Stimulated activated CD8-positive, alpha-beta memory T cell treated with anti-CD3 and anti-CD28 coated beads, Interleukin-15, amount 100 ng/mL, for 24 hours (primary cell): ENCODE measurements around the gene OLIG2.

Source experiments
- DNase-seq: peaks from one replicate; pipeline ENCODE4 v3.0.0-alpha.2; 2020; ENCODE audit warnings: low read depth

OLIG2 gene

DNA sequence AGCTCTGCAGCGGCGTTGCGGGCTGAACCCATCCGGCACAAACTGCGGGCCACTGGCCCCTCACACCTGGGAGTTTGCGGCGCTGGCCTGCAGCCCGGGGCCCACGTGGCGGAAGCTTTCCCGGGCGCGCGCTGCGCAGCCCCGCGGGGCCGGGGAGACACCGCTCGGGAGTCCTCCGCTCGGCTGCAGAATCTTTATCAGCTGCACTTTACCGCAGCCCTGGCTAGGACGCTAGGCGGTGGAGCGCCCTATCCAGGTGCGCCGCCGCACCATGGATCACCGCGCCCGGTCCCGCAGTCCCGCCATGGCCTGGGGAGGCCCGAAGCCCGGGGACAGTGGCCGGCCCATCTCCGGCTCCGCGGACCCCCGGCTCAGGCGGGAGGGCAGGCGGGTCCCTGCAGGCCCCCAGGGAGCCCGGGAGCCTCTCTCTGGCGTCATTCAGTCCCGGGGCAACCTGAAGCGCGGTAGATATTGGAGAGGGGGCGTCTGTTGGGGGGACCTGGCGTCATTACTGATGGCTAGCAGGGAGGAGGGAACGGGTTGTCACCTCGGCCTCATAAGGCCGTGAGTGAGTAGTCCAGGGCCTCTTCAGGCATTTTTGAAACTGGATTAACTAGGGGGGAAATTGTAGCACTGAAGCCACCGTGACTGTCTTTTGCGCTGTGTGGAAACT lies 5.7 kb upstream of the OLIG2 start:
- DNase-seq: no peak

- no peak for DNase-seq
These were observed 5.1 kb upstream of the OLIG2 start for GRCh38 chr21:33020558-33021100.

DNA sequence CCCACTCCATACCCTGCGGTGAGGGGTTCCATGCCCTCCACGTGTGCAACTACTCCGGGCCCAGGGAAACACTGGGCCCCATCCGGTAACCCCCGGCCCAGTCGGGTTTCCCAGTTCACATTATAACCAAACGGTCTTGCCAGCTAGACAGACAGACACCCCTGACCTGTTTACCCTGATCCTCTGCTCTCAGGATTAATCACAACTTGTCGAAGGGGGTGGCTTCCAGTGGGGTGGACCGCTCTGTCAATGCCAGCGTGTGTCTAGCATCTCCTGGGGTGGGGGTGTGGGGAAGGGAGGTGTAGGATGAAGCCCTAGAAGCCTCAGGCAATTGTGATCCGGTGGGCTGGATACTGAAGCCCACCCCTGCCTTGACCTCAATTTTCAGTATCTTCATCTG lies 4.6 kb upstream of the OLIG2 start:
- no peak for DNase-seq

DNA sequence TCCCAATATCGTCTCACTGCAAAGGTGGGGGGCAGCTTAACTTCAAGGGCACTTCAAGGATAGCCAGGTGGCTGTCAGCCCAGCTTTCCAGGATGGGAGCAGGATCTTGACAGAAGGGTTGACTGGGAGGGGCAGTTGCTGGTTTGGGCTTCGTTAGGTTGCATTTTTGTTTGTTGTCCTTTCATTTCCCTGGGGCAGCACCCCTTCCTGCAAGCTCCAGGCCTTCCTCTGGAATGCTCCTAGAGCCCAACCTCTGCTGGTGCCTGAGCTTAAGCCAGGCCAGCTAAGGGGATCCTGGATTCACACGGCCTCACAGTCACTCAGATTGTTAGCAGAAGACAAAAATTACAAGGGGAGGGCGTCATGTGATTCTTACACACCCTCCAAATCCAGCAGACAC lies 4.1 kb upstream of the OLIG2 start:
- DNase-seq: no peak

DNA sequence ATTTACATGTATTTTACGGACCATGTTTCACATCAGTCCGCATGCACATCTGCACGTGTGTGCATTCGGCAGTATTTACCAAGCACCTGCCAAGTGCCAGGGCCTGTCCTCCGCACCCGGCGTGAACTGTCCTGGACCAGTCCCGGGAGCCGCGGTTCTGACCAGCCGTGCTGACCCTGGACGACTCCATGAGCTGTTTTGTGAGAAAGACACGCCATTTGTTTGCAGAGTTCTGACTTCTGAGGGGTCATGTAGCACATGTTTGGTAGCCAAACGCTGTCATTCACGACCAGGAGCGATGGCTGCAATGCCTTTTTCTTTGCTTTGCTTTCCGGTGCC lies 3.3 kb upstream of the OLIG2 start:
- DNase-seq: no peak

DNA sequence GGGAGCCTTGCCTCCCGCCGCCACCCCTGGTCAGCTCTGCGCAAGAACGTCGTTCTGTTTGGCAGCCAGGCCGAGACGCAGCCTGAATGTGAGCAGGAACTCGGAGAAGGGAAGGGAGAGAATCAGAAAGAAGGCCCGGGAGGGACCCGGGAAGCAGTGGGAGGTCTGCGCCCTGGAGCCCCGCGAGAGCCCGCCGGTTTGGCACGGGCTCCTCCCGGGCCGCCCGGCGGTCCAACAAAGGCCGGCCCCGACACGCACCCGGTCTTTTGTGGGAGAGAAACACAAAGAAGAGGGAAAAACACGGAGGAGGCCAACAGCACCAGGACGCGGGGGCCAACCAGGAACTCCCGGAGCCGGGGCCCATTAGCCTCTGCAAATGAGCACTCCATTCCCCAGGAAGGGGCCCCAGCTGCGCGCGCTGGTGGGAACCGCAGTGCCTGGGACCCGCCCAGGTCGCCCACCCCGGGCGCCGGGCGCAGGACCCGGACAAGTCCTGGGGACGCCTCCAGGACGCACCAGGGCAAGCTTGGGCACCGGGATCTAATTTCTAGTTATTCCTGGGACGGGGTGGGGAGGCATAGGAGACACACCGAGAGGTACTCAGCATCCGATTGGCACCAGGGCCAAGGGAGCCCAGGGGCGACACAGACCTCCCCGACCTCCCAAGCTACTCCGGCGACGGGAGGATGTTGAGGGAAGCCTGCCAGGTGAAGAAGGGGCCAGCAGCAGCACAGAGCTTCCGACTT lies 2.7 kb upstream of the OLIG2 start:
- no peak for DNase-seq

- no peak for DNase-seq
These were observed 2.0 kb upstream of the OLIG2 start for GRCh38 chr21:33023574-33024200.

GRCh38 chr21:33024201-33025103 lies 1.3 kb upstream of the OLIG2 start:
- DNase-seq: no peak

DNA sequence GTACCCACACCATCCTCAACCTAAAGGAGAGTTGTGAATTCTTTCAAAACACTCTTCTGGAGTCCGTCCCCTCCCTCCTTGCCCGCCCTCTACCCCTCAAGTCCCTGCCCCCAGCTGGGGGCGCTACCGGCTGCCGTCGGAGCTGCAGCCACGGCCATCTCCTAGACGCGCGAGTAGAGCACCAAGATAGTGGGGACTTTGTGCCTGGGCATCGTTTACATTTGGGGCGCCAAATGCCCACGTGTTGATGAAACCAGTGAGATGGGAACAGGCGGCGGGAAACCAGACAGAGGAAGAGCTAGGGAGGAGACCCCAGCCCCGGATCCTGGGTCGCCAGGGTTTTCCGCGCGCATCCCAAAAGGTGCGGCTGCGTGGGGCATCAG lies 638 bp upstream of the OLIG2 start:
- DNase-seq: no peak

DNA sequence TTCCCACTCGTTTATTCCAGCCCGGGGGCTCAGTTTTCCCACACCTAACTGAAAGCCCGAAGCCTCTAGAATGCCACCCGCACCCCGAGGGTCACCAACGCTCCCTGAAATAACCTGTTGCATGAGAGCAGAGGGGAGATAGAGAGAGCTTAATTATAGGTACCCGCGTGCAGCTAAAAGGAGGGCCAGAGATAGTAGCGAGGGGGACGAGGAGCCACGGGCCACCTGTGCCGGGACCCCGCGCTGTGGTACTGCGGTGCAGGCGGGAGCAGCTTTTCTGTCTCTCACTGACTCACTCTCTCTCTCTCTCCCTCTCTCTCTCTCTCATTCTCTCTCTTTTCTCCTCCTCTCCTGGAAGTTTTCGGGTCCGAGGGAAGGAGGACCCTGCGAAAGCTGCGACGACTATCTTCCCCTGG lies 716 bp downstream of the OLIG2 start:
- DNase-seq: no peak

DNA sequence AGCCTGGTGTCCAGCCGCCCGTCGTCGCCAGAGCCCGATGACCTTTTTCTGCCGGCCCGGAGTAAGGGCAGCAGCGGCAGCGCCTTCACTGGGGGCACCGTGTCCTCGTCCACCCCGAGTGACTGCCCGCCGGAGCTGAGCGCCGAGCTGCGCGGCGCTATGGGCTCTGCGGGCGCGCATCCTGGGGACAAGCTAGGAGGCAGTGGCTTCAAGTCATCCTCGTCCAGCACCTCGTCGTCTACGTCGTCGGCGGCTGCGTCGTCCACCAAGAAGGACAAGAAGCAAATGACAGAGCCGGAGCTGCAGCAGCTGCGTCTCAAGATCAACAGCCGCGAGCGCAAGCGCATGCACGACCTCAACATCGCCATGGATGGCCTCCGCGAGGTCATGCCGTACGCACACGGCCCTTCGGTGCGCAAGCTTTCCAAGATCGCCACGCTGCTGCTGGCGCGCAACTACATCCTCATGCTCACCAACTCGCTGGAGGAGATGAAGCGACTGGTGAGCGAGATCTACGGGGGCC lies 1.2 kb downstream of the OLIG2 start:
- no peak for DNase-seq

- no peak for DNase-seq
These were observed 1.9 kb downstream of the OLIG2 start for GRCh38 chr21:33027401-33028286.

DNA sequence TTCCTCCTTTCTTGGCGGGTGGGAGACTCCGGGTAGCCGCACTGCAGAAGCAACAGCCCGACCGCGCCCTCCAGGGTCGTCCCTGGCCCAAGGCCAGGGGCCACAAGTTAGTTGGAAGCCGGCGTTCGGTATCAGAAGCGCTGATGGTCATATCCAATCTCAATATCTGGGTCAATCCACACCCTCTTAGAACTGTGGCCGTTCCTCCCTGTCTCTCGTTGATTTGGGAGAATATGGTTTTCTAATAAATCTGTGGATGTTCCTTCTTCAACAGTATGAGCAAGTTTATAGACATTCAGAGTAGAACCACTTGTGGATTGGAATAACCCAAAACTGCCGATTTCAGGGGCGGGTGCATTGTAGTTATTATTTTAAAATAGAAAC lies 2.5 kb downstream of the OLIG2 start:
- no peak for DNase-seq

DNA sequence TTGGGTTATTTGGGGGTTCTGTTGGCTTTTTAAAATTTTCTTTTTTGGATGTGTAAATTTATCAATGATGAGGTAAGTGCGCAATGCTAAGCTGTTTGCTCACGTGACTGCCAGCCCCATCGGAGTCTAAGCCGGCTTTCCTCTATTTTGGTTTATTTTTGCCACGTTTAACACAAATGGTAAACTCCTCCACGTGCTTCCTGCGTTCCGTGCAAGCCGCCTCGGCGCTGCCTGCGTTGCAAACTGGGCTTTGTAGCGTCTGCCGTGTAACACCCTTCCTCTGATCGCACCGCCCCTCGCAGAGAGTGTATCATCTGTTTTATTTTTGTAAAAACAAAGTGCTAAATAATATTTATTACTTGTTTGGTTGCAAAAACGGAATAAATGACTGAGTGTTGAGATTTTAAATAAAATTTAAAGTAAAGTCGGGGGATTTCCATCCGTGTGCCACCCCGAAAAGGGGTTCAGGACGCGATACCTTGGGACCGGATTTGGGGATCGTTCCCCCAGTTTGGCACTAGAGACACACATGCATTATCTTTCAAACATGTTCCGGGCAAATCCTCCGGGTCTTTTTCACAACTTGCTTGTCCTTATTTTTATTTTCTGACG lies 3.1 kb downstream of the OLIG2 start:
- no peak for DNase-seq

DNA sequence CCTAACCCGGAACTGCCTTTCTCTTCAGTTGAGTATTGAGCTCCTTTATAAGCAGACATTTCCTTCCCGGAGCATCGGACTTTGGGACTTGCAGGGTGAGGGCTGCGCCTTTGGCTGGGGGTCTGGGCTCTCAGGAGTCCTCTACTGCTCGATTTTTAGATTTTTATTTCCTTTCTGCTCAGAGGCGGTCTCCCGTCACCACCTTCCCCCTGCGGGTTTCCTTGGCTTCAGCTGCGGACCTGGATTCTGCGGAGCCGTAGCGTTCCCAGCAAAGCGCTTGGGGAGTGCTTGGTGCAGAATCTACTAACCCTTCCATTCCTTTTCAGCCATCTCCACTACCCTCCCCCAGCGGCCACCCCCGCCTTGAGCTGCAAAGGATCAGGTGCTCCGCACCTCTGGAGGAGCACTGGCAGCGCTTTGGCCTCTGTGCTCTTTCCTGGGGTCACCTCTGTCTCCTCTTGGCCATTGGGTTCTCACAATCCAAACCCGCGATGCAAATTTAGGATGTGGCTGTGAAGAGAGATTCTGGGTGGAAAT lies 3.7 kb downstream of the OLIG2 start:
- DNase-seq: no peak

DNA sequence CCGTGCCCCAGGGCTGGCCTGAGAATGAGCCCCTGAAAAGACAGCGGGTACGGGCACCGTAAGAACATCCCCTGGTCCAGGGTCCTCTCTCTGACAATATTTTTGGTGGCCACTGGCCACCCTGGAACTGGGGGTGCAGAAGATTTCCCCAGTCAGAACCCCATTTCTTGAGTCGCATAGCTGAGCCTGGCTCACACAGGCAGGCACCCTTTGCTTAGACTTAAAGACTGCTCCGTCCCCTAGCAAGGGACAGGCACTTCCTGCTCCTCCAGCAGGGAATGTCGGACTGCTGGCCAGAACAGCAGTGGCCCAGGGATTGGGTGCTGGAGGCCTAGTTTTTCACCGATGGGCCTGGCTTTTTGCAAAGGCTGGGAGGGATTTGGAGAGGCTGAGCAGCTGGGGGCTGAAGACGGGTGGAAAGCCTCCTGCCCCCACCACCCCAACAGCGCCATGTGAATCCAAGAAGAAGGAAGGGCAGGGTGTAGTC lies 4.3 kb downstream of the OLIG2 start:
- DNase-seq: no peak

DNA sequence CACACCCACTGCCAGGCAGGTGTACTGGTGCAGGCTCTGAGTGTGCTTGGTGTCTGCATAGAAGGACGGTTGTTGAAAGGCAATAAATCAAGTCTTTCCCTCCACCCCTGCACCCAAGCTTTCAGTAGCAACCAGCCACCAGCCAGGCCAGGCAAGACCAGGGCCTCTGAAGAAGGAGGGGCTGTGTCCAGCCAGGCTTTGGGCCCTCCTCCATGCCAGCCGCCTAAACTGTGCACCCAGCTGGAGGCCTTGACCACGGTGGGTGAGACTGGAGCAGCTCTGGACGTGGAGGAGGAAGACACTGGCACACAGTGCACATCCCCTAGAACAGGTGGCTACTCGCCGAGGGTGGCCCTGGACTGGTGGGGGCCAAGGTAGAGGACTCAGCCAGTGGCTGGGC lies 4.9 kb downstream of the OLIG2 start:
- DNase-seq: no peak

DNA sequence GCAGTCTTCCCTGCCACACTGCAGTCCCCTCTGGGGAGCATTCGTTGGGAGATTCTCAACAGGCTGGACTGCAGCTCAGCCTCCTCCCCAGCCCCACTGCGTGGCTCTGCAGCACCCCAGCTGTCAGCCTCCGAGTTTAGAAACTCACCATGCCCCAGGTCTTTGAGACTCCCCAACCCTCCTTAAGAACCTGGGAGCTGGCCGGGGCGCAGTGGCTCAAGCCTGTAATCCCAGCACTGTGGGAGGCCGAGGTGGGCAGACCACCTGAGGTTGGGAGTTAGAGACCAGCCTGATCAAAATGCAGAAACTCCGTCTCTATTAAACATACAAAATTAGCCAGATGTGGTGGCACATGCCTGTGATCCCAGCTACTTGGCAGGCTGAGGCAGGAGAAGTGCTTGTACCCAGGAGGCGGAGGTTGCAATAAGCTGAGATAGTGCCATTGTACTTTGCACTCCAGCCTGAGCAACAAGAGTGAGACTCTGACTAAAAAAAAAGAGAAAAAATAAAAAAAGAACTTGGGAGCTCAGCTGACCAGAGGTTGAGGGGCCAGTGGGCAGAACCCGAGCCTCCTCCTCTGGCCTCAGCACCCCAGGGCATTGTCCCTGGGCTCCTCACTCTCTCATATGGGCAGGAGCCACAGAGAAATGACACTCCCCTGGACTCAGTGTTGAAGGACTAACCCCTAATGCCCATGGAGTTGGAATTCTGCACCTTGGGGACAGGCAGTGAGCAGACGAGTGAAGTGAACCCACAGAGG lies 5.6 kb downstream of the OLIG2 start:
- no peak for DNase-seq

DNA sequence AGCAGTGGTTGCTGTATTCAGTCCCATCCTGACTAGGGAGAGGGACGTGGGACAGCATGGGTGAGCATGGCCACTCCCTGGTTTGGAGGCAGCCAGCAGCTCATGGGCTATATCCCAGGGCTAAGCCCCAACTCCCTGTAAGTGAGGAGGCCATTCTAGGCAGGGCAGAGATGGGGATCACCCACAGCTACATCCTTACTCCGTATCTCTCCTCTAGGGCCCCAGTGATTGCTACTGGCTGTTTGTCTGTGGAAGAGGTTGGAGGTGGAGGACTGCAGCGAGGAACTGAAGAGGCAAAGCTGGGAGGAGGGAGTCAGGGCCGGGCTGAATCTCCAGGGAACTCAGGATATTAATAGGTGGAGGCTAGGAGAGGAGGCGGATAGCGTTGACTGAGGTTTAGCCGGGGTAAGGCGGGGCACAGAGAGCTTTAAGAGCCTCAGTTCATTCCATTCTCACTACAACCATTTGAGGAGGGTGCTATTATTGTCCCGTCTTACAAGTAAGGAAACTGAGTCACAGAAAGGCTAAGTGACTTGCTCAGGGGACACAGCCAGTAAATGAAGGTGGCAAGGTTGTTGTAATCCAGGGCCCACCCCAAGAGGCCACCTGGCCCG lies 6.8 kb downstream of the OLIG2 start:
- DNase-seq: no peak
